A549 (cell line): Measurements from ENCODE around the gene MED16. TPM values are rescaled to one million over a fixed set of nuclear protein-coding genes. Genes with fewer than 3 reads are reported as not detected.

Experiments
- ATAC-seq, 2 experiments: fragments of 200-7000 bp in 1 of 2; fragments of >200 bp in 1 of 2; cut with Nextera tagmentation in 1 of 2; cut with Tn5 transposase in 1 of 2; 3 replicates each; pipeline versions ENCODE4 v1.8.0 to v1.9.1; 2018 to 2020; ENCODE audit warnings: mild to moderate bottlenecking in 1 of 2, moderate library complexity in 1 of 2
- CTCF ChIA-PET: fragments of 300-600 bp; sonication (Branson Sonifier 250); formaldehyde crosslinking; extraction: SDS; loops from one replicate; lab custom pipeline; 2021; ENCODE audit warnings: antibody characterized with exemption, inconsistent platforms; lab: Yijun Ruan, JAX
- POLR2A ChIA-PET: fragments of 350-600 bp; formaldehyde crosslinking; extraction: SDS; loops from one replicate; lab custom pipeline; 2021; ENCODE audit warnings: antibody characterized with exemption, inconsistent platforms; lab: Yijun Ruan, JAX
- DNase-seq, 2 experiments: peaks; one replicate each; pipeline versions ENCODE4 v3.0.0 to v3.0.0-alpha.2; 2011 to 2016; ENCODE audit warnings: low read depth in 1 of 2, low spot score in 1 of 2
- FAIRE-seq: peaks from 2 replicates; lab custom pipeline; 2011; peaks lifted over from hg19 to GRCh38; lab: Jason Lieb, UNC
- H3K27ac ChIP-seq, 2 experiments: fragments of >200 bp; sonication (Bioruptor Twin); formaldehyde crosslinking; 3 replicates each; pipeline ENCODE4 v1.5.1; 2016 to 2017
- H3K4me1 ChIP-seq: fragments of >200 bp; sonication (Bioruptor Twin); formaldehyde crosslinking; 3 replicates; pipeline ENCODE4 v1.6.1; 2016
- H3K4me2 ChIP-seq: fragments of >200 bp; sonication (Bioruptor Twin); formaldehyde crosslinking; 3 replicates; pipeline ENCODE4 v1.6.1; 2016
- H3K4me3 ChIP-seq: fragments of >200 bp; sonication (Bioruptor Twin); formaldehyde crosslinking; 3 replicates; pipeline ENCODE4 v1.5.1; 2016
- H3K9me3 ChIP-seq: fragments of >200 bp; sonication (Bioruptor Twin); formaldehyde crosslinking; 3 replicates; pipeline ENCODE4 v1.6.1; 2016
- CHD2 ChIP-seq: fragments of 150-350 bp; IDR thresholded peaks from 2 replicates; pipeline ENCODE4 v1.6.1; 2014; ENCODE audit warnings: low read length; ENCODE audit not compliant: partially characterized antibody
- CHD4 ChIP-seq: fragments of 200-600 bp; sonication (generic); IDR thresholded peaks from 2 replicates; pipeline ENCODE4 v1.6.1; 2016; ENCODE audit warnings: antibody characterized with exemption, mild to moderate bottlenecking, borderline replicate concordance
- E2F6 ChIP-seq: IDR thresholded peaks from 2 replicates; pipeline ENCODE4 v1.6.1; 2012; ENCODE audit warnings: low read depth, borderline replicate concordance
- EHMT2 ChIP-seq: fragments of 200-600 bp; sonication (generic); IDR thresholded peaks from 2 replicates; pipeline ENCODE4 v1.6.1; 2016; ENCODE audit warnings: antibody characterized with exemption, low read depth, mild to moderate bottlenecking, moderate library complexity
- ELK1 ChIP-seq: fragments of 150-350 bp; IDR thresholded peaks from 2 replicates; pipeline ENCODE4 v1.6.1; 2014; ENCODE audit warnings: low read depth, mild to moderate bottlenecking, low read length
- FOSL2 ChIP-seq, 2 experiments: fragments of 450-650 bp in 1 of 2; fragments of >200 bp in 1 of 2; sonication (Bioruptor Twin) in 1 of 2; formaldehyde crosslinking; IDR thresholded peaks; 2 replicates each; pipeline versions ENCODE4 v1.5.0 to v1.6.1; 2016 to 2020; ENCODE audit warnings: mild to moderate bottlenecking in 1 of 2, moderate library complexity in 1 of 2
- HES2 ChIP-seq: fragments of >200 bp; sonication (Bioruptor Twin); formaldehyde crosslinking; IDR thresholded peaks from 2 replicates; pipeline ENCODE4 v1.6.1; 2016
- HEYL ChIP-seq: fragments of 250-450 bp; sonication (Bioruptor Pico); IDR thresholded peaks from 2 replicates; pipeline ENCODE4 v1.8.0; 2021; ENCODE audit warnings: mild to moderate bottlenecking, moderate library complexity
- HOXB13 ChIP-seq: fragments of 250-450 bp; sonication (Bioruptor Pico); IDR thresholded peaks from 2 replicates; pipeline ENCODE4 v1.5.0; 2020; ENCODE audit warnings: low read depth, mild to moderate bottlenecking, moderate library complexity
- JUN ChIP-seq, 2 experiments: fragments of >200 bp; sonication (Bioruptor Twin); formaldehyde crosslinking; IDR thresholded peaks; 2 replicates in 1 of 2; 3 replicates in 1 of 2; pipeline ENCODE4 v1.6.1; 2016 to 2017
- MAFK ChIP-seq: fragments of 450-650 bp; IDR thresholded peaks from 2 replicates; pipeline ENCODE4 v1.6.1; 2014; ENCODE audit not compliant: partially characterized antibody
- MAX ChIP-seq: IDR thresholded peaks from 2 replicates; pipeline ENCODE4 v1.6.1; 2012
- MAZ ChIP-seq: fragments of 150-350 bp; IDR thresholded peaks from 2 replicates; pipeline ENCODE4 v1.6.1; 2014; ENCODE audit warnings: antibody characterized with exemption, low read depth, low read length, borderline replicate concordance
- MYC ChIP-seq: IDR thresholded peaks from 2 replicates; pipeline ENCODE4 v1.6.1; 2012; ENCODE audit warnings: mild to moderate bottlenecking, inconsistent platforms, low read length, improper control_type of control experiment, borderline replicate concordance
- NPAS2 ChIP-seq: fragments of 250-450 bp; sonication (Bioruptor Pico); IDR thresholded peaks from 2 replicates; pipeline ENCODE4 v1.8.0; 2022; ENCODE audit warnings: mild to moderate bottlenecking, moderate library complexity, borderline replicate concordance
- PHF8 ChIP-seq: fragments of 200-600 bp; sonication (generic); IDR thresholded peaks from 2 replicates; pipeline ENCODE4 v1.6.1; 2016; ENCODE audit warnings: low read depth, mild to moderate bottlenecking, antibody characterized with exemption, moderate library complexity, borderline replicate concordance
- RAD21 ChIP-seq, 2 experiments: fragments of >200 bp in 1 of 2; sonication (Bioruptor Twin) in 1 of 2; formaldehyde crosslinking in 1 of 2; IDR thresholded peaks in 1 of 2; conservative IDR thresholded peaks in 1 of 2; 2 replicates in 1 of 2; 3 replicates in 1 of 2; pipeline ENCODE4 v1.6.1; 2012 to 2018; ENCODE audit warnings: inconsistent platforms in 1 of 2
- RARB ChIP-seq: fragments of 250-450 bp; sonication (Bioruptor Pico); IDR thresholded peaks from 2 replicates; pipeline ENCODE4 v1.8.0; 2021; ENCODE audit warnings: mild to moderate bottlenecking, moderate library complexity
- RCOR1 ChIP-seq: fragments of 150-350 bp; IDR thresholded peaks from 2 replicates; pipeline ENCODE4 v1.6.1; 2014; ENCODE audit warnings: antibody characterized with exemption, low read length, low read depth
- REST ChIP-seq: fragments of 200-600 bp; sonication (generic); IDR thresholded peaks from 2 replicates; pipeline ENCODE4 v1.6.1; 2016; ENCODE audit warnings: antibody characterized with exemption, mild to moderate bottlenecking, moderate library complexity
- RFX5 ChIP-seq: fragments of 450-650 bp; IDR thresholded peaks from 2 replicates; pipeline ENCODE4 v1.7.1; 2014; ENCODE audit warnings: antibody characterized with exemption, mild to moderate bottlenecking, moderate library complexity
- RNF2 ChIP-seq: fragments of 200-600 bp; sonication (generic); IDR thresholded peaks from 2 replicates; pipeline ENCODE4 v1.6.1; 2016; ENCODE audit warnings: low read depth, mild to moderate bottlenecking, antibody characterized with exemption, moderate library complexity, borderline replicate concordance
- USF2 ChIP-seq: fragments of 450-650 bp; IDR thresholded peaks from 2 replicates; pipeline ENCODE4 v1.6.1; 2014; ENCODE audit warnings: antibody characterized with exemption
- ZC3H11A ChIP-seq: fragments of 450-650 bp; IDR thresholded peaks from 2 replicates; pipeline ENCODE4 v1.6.1; 2014; ENCODE audit warnings: antibody characterized with exemption, mild to moderate bottlenecking
- ZFP36 ChIP-seq: fragments of 450-650 bp; IDR thresholded peaks from 2 replicates; pipeline ENCODE4 v1.6.1; 2014; ENCODE audit warnings: borderline replicate concordance; ENCODE audit not compliant: partially characterized antibody
- whole genome bisulfite sequencing: methylation state at CpG from one replicate; pipeline ENCODE4 v1.1.6; 2017; ENCODE audit errors: missing lambda C conversion rate; 5-methylcytosine and 5-hydroxymethylcytosine counted together
- polyA plus RNA-seq, 4 experiments: library from polyadenylated mRNA; depleted of rRNA in 3 of 4; stranded (reverse); fragments of >200 nt; fragmentation: RNase III in 1 of 4; extraction: RNeasy Plus Mini Kit Qiagen cat#74134 plus additional on column Dnase treatment in 1 of 4; gene quantifications; 2 replicates in 3 of 4; 3 replicates in 1 of 4; pipeline ENCODE4 v1.2.3, GENCODE V29; 2011 to 2017

Gene MED16
- polyA plus RNA-seq, 2 of the 4 experiments (the other 2 are of a cell fraction), result 8.0 to 12.7 TPM

GRCh38 chr19:866769-867300 lies 26.2 kb downstream of the MED16 start:
- ChIA-PET CTCF (interaction anchor here (3.1 kb wide), 1 partner anchor 10 kb away, joined by 13 read pairs; no protein-coding TSS in a partner anchor), POLR2A (no interaction called here)
- Histone ChIP-seq H3K4me2 (no peak overlapping the region), H3K9me3 (no peaks in the 10 kb centered on the region), H3K4me1 (peaks cover 34% of the 10 kb centered on the region), H3K27ac (no peak overlapping the region; a peak in 1 of 6 replicates), H3K4me3 (no peak overlapping the region)
- DNase-seq (no peak), FAIRE-seq (no peak), ATAC-seq (no peak)
- 82% methylated on average over 12 of the region's 38 CpGs for WGBS
- TF ChIP-seq RARB (CRISPR knock-in tag) (no peak), CHD2 (no peak), PHF8 (no peak), EHMT2 (no peak), MAX (no peak), USF2 (no peak), CHD4 (no peak), MYC (no peak), MAZ (no peak), RFX5 (no peak), NPAS2 (CRISPR knock-in tag) (no peak), E2F6 (no peak), FOSL2 (IDR thresholded peaks at IDR 0.05) (no peak), FOSL2 (CRISPR knock-in tag; IDR thresholded peaks at IDR 0.05) (no peak), RNF2 (no peak), RCOR1 (no peak), RAD21 (conservative IDR thresholded peaks at IDR 0.05 in 1 of 2, IDR thresholded peaks at IDR 0.05 in 1 of 2) (no peak), HEYL (no peak), REST (no peak)
- TF ChIP-seq, all 56 proteins: peak for 0

- Histone ChIP-seq H3K4me2 (no peak overlapping the region), H3K4me3 (no peak overlapping the region), H3K27ac (no peak overlapping the region), H3K4me1 (peaks cover 19% of the 10 kb centered on the region)
- no peak for ATAC-seq
- 92% methylated on average over 7 of the region's 7 CpGs for WGBS
- no peak for TF ChIP-seq ELK1
- no peak for TF ChIP-seq ZFP36
- no peak for TF ChIP-seq HOXB13 (CRISPR knock-in tag)
- TF ChIP-seq PHF8, result no peak
- TF ChIP-seq MAFK, result no peak
- TF ChIP-seq HES2, result no peak
- TF ChIP-seq ZC3H11A, result no peak
- no peak for TF ChIP-seq JUN (IDR thresholded peaks at IDR 0.05)
- TF ChIP-seq, all 56 proteins: peak for 0
- no peak for FAIRE-seq
- CTCF ChIA-PET, result interaction anchor here (0.6 to 1.1 kb wide), 3 partner anchors 14 to 168 kb away, joined by 3 to 4 read pairs (median 3); no protein-coding TSS in a partner anchor
- DNase-seq, result no peak
- POLR2A ChIA-PET, result no interaction called here
- H3K9me3 ChIP-seq, result no peaks in the 10 kb centered on the region
Measured at GRCh38 chr19:863315-863620, 29.7 kb downstream of the MED16 start.
